ENCODE data around the gene PFDN6.
A peak's percentile ranks its signal among the peaks of the same experiment; 100 is the strongest.

PFDN6 gene

DNA sequence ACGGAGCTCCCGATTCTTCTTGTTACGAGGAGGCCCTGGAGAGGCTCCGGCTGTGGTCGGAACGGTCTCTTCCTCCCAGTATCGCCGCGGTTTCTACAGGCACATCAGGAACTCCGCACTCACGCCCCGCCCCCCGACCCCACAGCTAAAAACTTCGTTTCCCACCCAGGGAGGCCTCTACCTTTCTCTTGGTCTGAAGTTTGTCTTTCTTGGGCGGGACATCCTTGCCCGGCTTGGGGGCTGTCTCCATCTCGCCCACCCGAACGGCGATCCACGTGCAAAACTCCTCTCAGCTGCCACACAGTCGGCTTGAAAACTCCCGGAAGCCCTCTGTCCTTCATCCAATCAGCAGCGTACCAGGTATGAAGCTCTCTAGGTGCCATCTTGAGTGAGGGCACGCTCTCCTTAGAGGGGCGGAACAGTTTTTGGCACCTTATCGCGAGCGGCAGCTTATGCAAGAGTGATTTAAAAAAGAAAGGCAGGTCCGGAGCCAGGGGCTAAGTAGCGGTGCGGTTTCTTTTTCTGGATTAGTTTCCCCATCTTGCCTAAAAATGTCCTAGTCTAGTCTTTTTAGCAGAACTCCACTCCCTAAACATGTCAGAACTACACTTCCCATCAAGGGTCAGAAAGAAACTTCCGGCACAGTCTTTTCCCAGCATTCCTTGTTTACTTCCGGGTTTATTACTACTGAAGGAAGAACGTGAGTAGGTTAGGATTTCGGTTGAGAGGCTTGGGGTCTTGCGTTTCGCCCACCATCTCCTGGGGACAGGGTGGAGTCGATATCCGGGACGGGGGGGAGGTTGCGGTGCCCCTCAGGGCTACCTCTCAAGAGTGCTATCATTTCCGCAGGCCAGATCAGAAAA is at the start of gene PFDN6, which contains the start of gene WDR46:
Gene PFDN6 (plus strand): TSS at position 681 of the 863 bp plus-strand sequence. CDS start 256 bp downstream, outside the sequence.
Gene WDR46 (minus strand): TSS at position 319 of the 863 bp plus-strand sequence. CDS start 69 bp downstream, at position 250.
- Histone ChIP-seq H3K9me3 (ENCODE audit: control insufficient read depth, low read depth, low read length) (no peaks in the 10 kb centered on the region), H3K27me3 (ENCODE audit: control insufficient read depth, insufficient read depth, low read length) (no peaks in the 10 kb centered on the region), H3K4me3 (ENCODE audit: low read length) (peak within 1 kb of the TSS; percentile 94), H3K36me3 (ENCODE audit: control insufficient read depth, low read depth, low read length) (peaks cover 35% of the 10 kb centered on the region), H3K4me1 (ENCODE audit: control insufficient read depth, low read depth, low read length) (no peaks in the 10 kb centered on the region), H3K27ac (ENCODE audit: low read length) (peak within 1 kb of the TSS; percentile 56), H3K9ac (ENCODE audit: low read length) (peak within 1 kb of the TSS; percentile 83)

DNA sequence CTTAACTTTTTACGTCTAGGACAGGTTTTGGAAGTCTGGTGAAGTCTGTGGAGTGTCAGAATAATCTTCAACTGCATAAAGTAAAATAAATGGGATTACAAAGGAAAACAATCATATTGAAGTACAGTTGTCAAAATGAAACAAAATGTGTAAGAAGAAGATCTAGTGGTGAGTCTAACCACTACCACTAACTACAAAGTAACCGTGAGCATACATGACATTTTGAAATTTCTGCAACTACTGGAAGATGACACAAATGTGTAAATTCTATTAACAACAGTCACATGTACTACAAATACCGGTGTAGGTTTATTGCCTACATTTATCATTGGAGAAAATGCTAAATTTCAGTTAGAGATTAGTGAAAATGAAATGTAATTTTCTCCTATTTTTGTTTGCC is 47.4 kb upstream of the PFDN6 start:
- Histone ChIP-seq H3K4me3 (ENCODE audit: low read length) (no peak overlapping the region), H3K27ac (ENCODE audit: low read length) (no peak overlapping the region), H3K36me3 (ENCODE audit: control insufficient read depth, low read depth, low read length) (no peaks in the 10 kb centered on the region), H3K9ac (ENCODE audit: low read length) (no peak overlapping the region), H3K27me3 (ENCODE audit: control insufficient read depth, insufficient read depth, low read length) (peaks cover 8% of the 10 kb centered on the region), H3K4me1 (ENCODE audit: control insufficient read depth, low read depth, low read length) (no peaks in the 10 kb centered on the region), H3K9me3 (ENCODE audit: control insufficient read depth, low read depth, low read length) (no peaks in the 10 kb centered on the region)

GRCh38 chr6:33243476-33243875 is 45.9 kb upstream of the PFDN6 start:
- Histone ChIP-seq H3K27me3 (ENCODE audit: control insufficient read depth, insufficient read depth, low read length) (peaks cover 23% of the 10 kb centered on the region), H3K4me1 (ENCODE audit: control insufficient read depth, low read depth, low read length) (peaks cover 1% of the 10 kb centered on the region), H3K9ac (ENCODE audit: low read length) (no peak overlapping the region), H3K9me3 (ENCODE audit: control insufficient read depth, low read depth, low read length) (no peaks in the 10 kb centered on the region), H3K4me3 (ENCODE audit: low read length) (no peak overlapping the region), H3K36me3 (ENCODE audit: control insufficient read depth, low read depth, low read length) (no peaks in the 10 kb centered on the region), H3K27ac (ENCODE audit: low read length) (no peak overlapping the region)

GRCh38 chr6:33247977-33248642 is 41.3 kb upstream of the PFDN6 start:
- Histone ChIP-seq H3K4me1 (ENCODE audit: control insufficient read depth, low read depth, low read length) (peaks cover 11% of the 10 kb centered on the region), H3K36me3 (ENCODE audit: control insufficient read depth, low read depth, low read length) (no peaks in the 10 kb centered on the region), H3K27ac (ENCODE audit: low read length) (no peak overlapping the region), H3K27me3 (ENCODE audit: control insufficient read depth, insufficient read depth, low read length) (peaks cover 27% of the 10 kb centered on the region), H3K9ac (ENCODE audit: low read length) (peak overlapping the region; percentile 49), H3K9me3 (ENCODE audit: control insufficient read depth, low read depth, low read length) (no peaks in the 10 kb centered on the region), H3K4me3 (ENCODE audit: low read length) (peak overlapping the region; percentile 58)

DNA sequence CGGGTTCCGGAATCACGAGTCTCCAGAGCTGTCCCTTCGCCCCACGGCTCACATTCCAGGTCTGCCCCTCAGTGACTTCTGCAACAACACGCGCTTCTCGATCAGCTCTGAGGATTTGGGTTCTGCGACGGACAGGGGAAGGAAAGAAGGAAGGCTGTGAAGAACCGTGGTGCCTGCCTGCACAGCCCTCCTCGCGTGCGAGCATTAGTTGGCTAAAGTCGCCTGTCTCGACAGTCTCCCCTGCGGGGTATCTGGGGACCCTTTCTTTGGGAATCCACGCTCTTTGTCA is 40.8 kb upstream of the PFDN6 start:
- Histone ChIP-seq H3K9ac (ENCODE audit: low read length) (no peak overlapping the region), H3K36me3 (ENCODE audit: control insufficient read depth, low read depth, low read length) (no peaks in the 10 kb centered on the region), H3K4me3 (ENCODE audit: low read length) (peak overlapping the region; percentile 58), H3K27ac (ENCODE audit: low read length) (no peak overlapping the region), H3K4me1 (ENCODE audit: control insufficient read depth, low read depth, low read length) (peaks cover 11% of the 10 kb centered on the region), H3K9me3 (ENCODE audit: control insufficient read depth, low read depth, low read length) (no peaks in the 10 kb centered on the region), H3K27me3 (ENCODE audit: control insufficient read depth, insufficient read depth, low read length) (peaks cover 27% of the 10 kb centered on the region)

- Histone ChIP-seq H3K27me3 (ENCODE audit: control insufficient read depth, insufficient read depth, low read length) (peaks cover 27% of the 10 kb centered on the region), H3K4me1 (ENCODE audit: control insufficient read depth, low read depth, low read length) (peaks cover 11% of the 10 kb centered on the region), H3K9me3 (ENCODE audit: control insufficient read depth, low read depth, low read length) (no peaks in the 10 kb centered on the region), H3K9ac (ENCODE audit: low read length) (peak overlapping the region; percentile 47), H3K27ac (ENCODE audit: low read length) (no peak overlapping the region), H3K36me3 (ENCODE audit: control insufficient read depth, low read depth, low read length) (no peaks in the 10 kb centered on the region), H3K4me3 (ENCODE audit: low read length) (peak overlapping the region; percentile 70)
Measured at GRCh38 chr6:33248932-33249731, 40.3 kb upstream of the PFDN6 start.

- Histone ChIP-seq H3K36me3 (ENCODE audit: control insufficient read depth, low read depth, low read length) (no peaks in the 10 kb centered on the region), H3K27me3 (ENCODE audit: control insufficient read depth, insufficient read depth, low read length) (peaks cover 27% of the 10 kb centered on the region), H3K4me1 (ENCODE audit: control insufficient read depth, low read depth, low read length) (peaks cover 11% of the 10 kb centered on the region), H3K27ac (ENCODE audit: low read length) (no peak overlapping the region), H3K4me3 (ENCODE audit: low read length) (peak overlapping the region; percentile 70), H3K9me3 (ENCODE audit: control insufficient read depth, low read depth, low read length) (no peaks in the 10 kb centered on the region), H3K9ac (ENCODE audit: low read length) (peak overlapping the region; percentile 47)
Measured at GRCh38 chr6:33249732-33250630, 39.4 kb upstream of the PFDN6 start.

GRCh38 chr6:33250731-33251130 is 38.7 kb upstream of the PFDN6 start:
- Histone ChIP-seq H3K4me3 (ENCODE audit: low read length) (no peak overlapping the region), H3K9me3 (ENCODE audit: control insufficient read depth, low read depth, low read length) (no peaks in the 10 kb centered on the region), H3K4me1 (ENCODE audit: control insufficient read depth, low read depth, low read length) (peaks cover 11% of the 10 kb centered on the region), H3K27me3 (ENCODE audit: control insufficient read depth, insufficient read depth, low read length) (peaks cover 27% of the 10 kb centered on the region), H3K36me3 (ENCODE audit: control insufficient read depth, low read depth, low read length) (no peaks in the 10 kb centered on the region), H3K27ac (ENCODE audit: low read length) (no peak overlapping the region), H3K9ac (ENCODE audit: low read length) (no peak overlapping the region)

DNA sequence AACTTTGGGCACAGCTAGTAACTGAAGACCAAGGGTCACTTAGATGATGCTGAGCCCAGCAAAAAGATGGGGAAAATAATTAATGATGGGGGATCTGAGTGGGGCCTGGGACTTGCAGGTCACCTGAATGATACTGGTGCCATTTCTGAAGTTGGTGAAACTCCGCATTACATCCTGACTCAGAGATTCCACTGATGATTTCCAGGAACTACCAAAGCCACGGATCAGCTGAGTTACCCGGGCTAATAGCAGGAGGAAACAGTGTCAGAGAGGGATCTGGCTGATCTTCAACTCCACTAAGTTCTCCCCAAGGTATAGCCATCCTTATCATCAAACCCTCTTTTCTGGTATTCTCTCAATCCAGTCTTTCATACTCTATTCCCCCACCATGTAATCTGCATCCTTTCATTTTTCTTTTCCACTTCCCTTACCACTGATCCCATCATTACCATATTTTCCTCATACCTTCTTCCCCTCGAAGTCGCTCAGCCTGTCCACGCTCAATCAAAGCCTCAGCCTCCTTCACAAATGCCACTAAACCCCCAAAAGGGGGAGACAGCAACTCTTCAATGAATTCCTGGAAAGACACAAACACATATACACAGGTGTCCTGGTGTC is 37.9 kb upstream of the PFDN6 start:
- Histone ChIP-seq H3K4me1 (ENCODE audit: control insufficient read depth, low read depth, low read length) (peaks cover 11% of the 10 kb centered on the region), H3K27ac (ENCODE audit: low read length) (no peak overlapping the region), H3K9ac (ENCODE audit: low read length) (no peak overlapping the region), H3K9me3 (ENCODE audit: control insufficient read depth, low read depth, low read length) (no peaks in the 10 kb centered on the region), H3K27me3 (ENCODE audit: control insufficient read depth, insufficient read depth, low read length) (peaks cover 23% of the 10 kb centered on the region), H3K4me3 (ENCODE audit: low read length) (no peak overlapping the region), H3K36me3 (ENCODE audit: control insufficient read depth, low read depth, low read length) (no peaks in the 10 kb centered on the region)

GRCh38 chr6:33252759-33253158 is 36.6 kb upstream of the PFDN6 start:
- Histone ChIP-seq H3K4me3 (ENCODE audit: low read length) (no peak overlapping the region), H3K9ac (ENCODE audit: low read length) (no peak overlapping the region), H3K27me3 (ENCODE audit: control insufficient read depth, insufficient read depth, low read length) (peaks cover 11% of the 10 kb centered on the region), H3K27ac (ENCODE audit: low read length) (no peak overlapping the region), H3K36me3 (ENCODE audit: control insufficient read depth, low read depth, low read length) (peaks cover 6% of the 10 kb centered on the region), H3K9me3 (ENCODE audit: control insufficient read depth, low read depth, low read length) (no peaks in the 10 kb centered on the region), H3K4me1 (ENCODE audit: control insufficient read depth, low read depth, low read length) (peaks cover 11% of the 10 kb centered on the region)

Data from iPS-18a (cell line).